Uterus (tissue), 4 donors: Measurements from ENCODE around the gene THBS2. TPM values are rescaled to one million over a fixed set of nuclear protein-coding genes. Genes with fewer than 3 reads are reported as not detected.
A peak's percentile ranks its signal among the peaks of the same experiment; 100 is the strongest.

Experiments
- DNase-seq, 2 donors: peaks; one replicate each; pipeline ENCODE4 v3.0.0-alpha.2; 2019 to 2020
- H3K27ac ChIP-seq, 2 donors: fragments of 200-600 bp; sonication (generic); 1 replicate in 1 of 2; 2 replicates in 1 of 2; pipeline ENCODE4 v1.5.1; 2016 to 2018
- H3K27me3 ChIP-seq, 2 donors: fragments of 200-600 bp; sonication (generic); one replicate each; pipeline ENCODE4 v1.5.1; 2018 to 2019; ENCODE audit warnings: control low read depth in 1 of 2
- H3K36me3 ChIP-seq, 2 donors: fragments of 200-600 bp; sonication (generic); one replicate each; pipeline ENCODE4 v1.5.1; 2019; ENCODE audit warnings: control low read depth in 1 of 2
- H3K4me1 ChIP-seq, 2 donors: fragments of 200-600 bp; sonication (generic); one replicate each; pipeline ENCODE4 v1.5.1; 2018 to 2019; ENCODE audit warnings: control low read depth in 1 of 2
- H3K4me3 ChIP-seq, 2 donors: fragments of 200-600 bp; sonication (generic); 1 replicate in 1 of 2; 2 replicates in 1 of 2; pipeline ENCODE4 v1.5.1; 2018 to 2019; ENCODE audit warnings: mild to moderate bottlenecking in 1 of 2
- H3K9me3 ChIP-seq, 2 donors: fragments of 200-600 bp; sonication (generic); one replicate each; pipeline ENCODE4 v1.5.1; 2019; ENCODE audit warnings: control low read depth in 1 of 2
- CTCF ChIP-seq, 4 experiments: fragments of 200-600 bp in 2 of 4; fragments of 450-650 bp in 2 of 4; sonication (generic) in 2 of 4; IDR thresholded peaks; one replicate each; pipeline ENCODE4 v1.5.1; 2016 to 2019; ENCODE audit warnings: antibody characterized with exemption in 4 of 4, mild to moderate bottlenecking in 2 of 4, moderate library complexity in 1 of 4
- POLR2A ChIP-seq, 2 donors: fragments of 450-650 bp; IDR thresholded peaks; one replicate each; pipeline ENCODE4 v1.6.1; 2016; ENCODE audit warnings: antibody characterized with exemption in 2 of 2, mild to moderate bottlenecking in 1 of 2, moderate library complexity in 1 of 2
- intact Hi-C: fragments of 100-400 bp; cut with DNase I; formaldehyde crosslinking; loops from one replicate; pipeline ENCODE4 v1.15.1; 2023; ENCODE audit warnings: low total_unique reads
- total RNA-seq, 4 donors: library from RNA; depleted of rRNA in 3 of 4; stranded (reverse); fragments of >200 nt in 3 of 4; gene quantifications; one replicate each; pipeline versions ENCODE4 v1.1.0 to v1.2.4, GENCODE V29; 2014 to 2023
- donor health status: DM: yes; HTN: yes; CAD: no.

Gene THBS2
- total RNA-seq, 4 donors from 2014 or later: 84.0 to 224 (median 136) TPM

- intact Hi-C loops: no loop called here
- DNase-seq: peak in 1 of 2 donors; percentile 77
- Histone ChIP-seq H3K4me1 (peaks cover 0 to 5% of the 10 kb centered on the region in 2 donors), H3K9me3 (no peaks in the 10 kb centered on the region), H3K36me3 (no peaks in the 10 kb centered on the region), H3K4me3 (no peak overlapping the region), H3K27me3 (no peaks in the 10 kb centered on the region), H3K27ac (peak overlapping the region; percentile 71 to 81)
- TF ChIP-seq POLR2A (IDR thresholded peaks at IDR 0.05) (peak in 1 of 2 donors; percentile 7), CTCF (IDR thresholded peaks at IDR 0.05) (no peak)
Measured at GRCh38 chr6:169225131-169225576, 28.5 kb downstream of the THBS2 start.

- TF ChIP-seq CTCF (IDR thresholded peaks at IDR 0.05) (no peak), POLR2A (IDR thresholded peaks at IDR 0.05) (no peak)
- no peaks in the 10 kb centered on the region for H3K36me3 ChIP-seq
- H3K4me3 ChIP-seq: no peak overlapping the region
- peak overlapping the region; percentile 71 to 81 for H3K27ac ChIP-seq
- no peak for DNase-seq
- no peaks in the 10 kb centered on the region for H3K9me3 ChIP-seq
- H3K4me1 ChIP-seq: peaks cover 0 to 5% of the 10 kb centered on the region in 2 donors
- intact Hi-C loops: no loop called here
- H3K27me3 ChIP-seq: no peaks in the 10 kb centered on the region
Measured at GRCh38 chr6:169224716-169225115, 28.9 kb downstream of the THBS2 start.

- no peaks in the 10 kb centered on the region for H3K27me3 ChIP-seq
- no peaks in the 10 kb centered on the region for H3K9me3 ChIP-seq
- intact Hi-C loops: no loop called here
- TF ChIP-seq CTCF (IDR thresholded peaks at IDR 0.05) (no peak), POLR2A (IDR thresholded peaks at IDR 0.05) (no peak)
- H3K36me3 ChIP-seq: no peaks in the 10 kb centered on the region
- H3K4me1 ChIP-seq: peaks cover 0 to 5% of the 10 kb centered on the region in 2 donors
- DNase-seq: peak; percentile 75 to 79
- peak overlapping the region; percentile 71 to 81 for H3K27ac ChIP-seq
- no peak overlapping the region for H3K4me3 ChIP-seq
Measured at GRCh38 chr6:169224185-169224695, 29.4 kb downstream of the THBS2 start.

- no peaks in the 10 kb centered on the region for H3K9me3 ChIP-seq
- intact Hi-C loops: no loop called here
- no peaks in the 10 kb centered on the region for H3K27me3 ChIP-seq
- peak overlapping the region; percentile 71 to 81 for H3K27ac ChIP-seq
- TF ChIP-seq POLR2A (IDR thresholded peaks at IDR 0.05) (no peak), CTCF (IDR thresholded peaks at IDR 0.05) (no peak)
- no peaks in the 10 kb centered on the region for H3K36me3 ChIP-seq
- peaks cover 0 to 5% of the 10 kb centered on the region in 2 donors for H3K4me1 ChIP-seq
- no peak overlapping the region for H3K4me3 ChIP-seq
- no peak for DNase-seq
Measured at GRCh38 chr6:169223006-169223405, 30.6 kb downstream of the THBS2 start.

GRCh38 chr6:169222126-169222525 lies 31.5 kb downstream of the THBS2 start:
- intact Hi-C loops: no loop called here
- no peak for DNase-seq
- Histone ChIP-seq H3K4me1 (peaks cover 0 to 5% of the 10 kb centered on the region in 2 donors), H3K9me3 (no peaks in the 10 kb centered on the region), H3K27me3 (no peaks in the 10 kb centered on the region), H3K36me3 (no peaks in the 10 kb centered on the region), H3K4me3 (no peak overlapping the region), H3K27ac (no peak overlapping the region)
- no peak for TF ChIP-seq POLR2A (IDR thresholded peaks at IDR 0.05)
- TF ChIP-seq CTCF (IDR thresholded peaks at IDR 0.05): no peak
